ENCODE measurements around the gene ZNF674. TPM values are rescaled to one million over a fixed set of nuclear protein-coding genes. Genes with fewer than 3 reads are reported as not detected.

The ZNF674 gene
- total and polyA plus RNA-seq, 8 donors: 0.61 to 14.0 (median 2.3) TPM

DNA sequence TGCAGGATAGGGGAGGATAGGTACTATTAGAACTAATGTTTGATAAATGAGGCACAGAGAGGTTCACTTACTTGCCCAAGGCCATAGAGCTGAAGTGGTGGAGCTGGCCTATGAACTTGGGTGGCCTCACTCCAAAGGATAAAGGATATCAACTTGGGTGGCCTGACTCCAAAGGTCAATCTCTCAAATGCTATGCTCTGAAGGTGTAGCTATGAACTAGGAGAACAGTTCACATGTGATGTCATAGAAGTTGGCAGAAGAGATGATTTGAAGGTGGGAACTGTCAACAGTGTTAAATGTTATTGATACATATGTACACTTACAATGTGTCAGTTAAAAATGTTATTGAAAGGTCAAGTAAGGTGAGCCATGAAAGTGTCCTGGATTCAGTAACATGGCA lies 22.2 kb upstream of the ZNF674 start:
- Histone ChIP-seq H3K27me3 (no peaks in the 10 kb centered on the region), H3K4me1 (no peaks in the 10 kb centered on the region), H3K27ac (no peak overlapping the region), H3K36me3 (no peaks in the 10 kb centered on the region), H3K9me3 (no peaks in the 10 kb centered on the region), H3K4me3 (no peak overlapping the region)
- DNase-seq: no peak
- no peak for TF ChIP-seq EP300 (IDR thresholded peaks at IDR 0.05)
- TF ChIP-seq POLR2AphosphoS5 (IDR thresholded peaks at IDR 0.05): no peak
- TF ChIP-seq, protein P1, sequence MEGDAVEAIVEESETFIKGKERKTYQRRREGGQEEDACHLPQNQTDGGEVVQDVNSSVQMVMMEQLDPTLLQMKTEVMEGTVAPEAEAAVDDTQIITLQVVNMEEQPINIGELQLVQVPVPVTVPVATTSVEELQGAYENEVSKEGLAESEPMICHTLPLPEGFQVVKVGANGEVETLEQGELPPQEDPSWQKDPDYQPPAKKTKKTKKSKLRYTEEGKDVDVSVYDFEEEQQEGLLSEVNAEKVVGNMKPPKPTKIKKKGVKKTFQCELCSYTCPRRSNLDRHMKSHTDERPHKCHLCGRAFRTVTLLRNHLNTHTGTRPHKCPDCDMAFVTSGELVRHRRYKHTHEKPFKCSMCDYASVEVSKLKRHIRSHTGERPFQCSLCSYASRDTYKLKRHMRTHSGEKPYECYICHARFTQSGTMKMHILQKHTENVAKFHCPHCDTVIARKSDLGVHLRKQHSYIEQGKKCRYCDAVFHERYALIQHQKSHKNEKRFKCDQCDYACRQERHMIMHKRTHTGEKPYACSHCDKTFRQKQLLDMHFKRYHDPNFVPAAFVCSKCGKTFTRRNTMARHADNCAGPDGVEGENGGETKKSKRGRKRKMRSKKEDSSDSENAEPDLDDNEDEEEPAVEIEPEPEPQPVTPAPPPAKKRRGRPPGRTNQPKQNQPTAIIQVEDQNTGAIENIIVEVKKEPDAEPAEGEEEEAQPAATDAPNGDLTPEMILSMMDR (IDR thresholded peaks at IDR 0.05): no peak
- no peak for TF ChIP-seq POLR2A (IDR thresholded peaks at IDR 0.05)
- intact Hi-C loops (cut with DNase I; ENCODE audit: low total_unique reads): loop anchor here (10.0 kb wide), 1 partner anchor 77 kb away; no protein-coding TSS in a partner anchor

DNA sequence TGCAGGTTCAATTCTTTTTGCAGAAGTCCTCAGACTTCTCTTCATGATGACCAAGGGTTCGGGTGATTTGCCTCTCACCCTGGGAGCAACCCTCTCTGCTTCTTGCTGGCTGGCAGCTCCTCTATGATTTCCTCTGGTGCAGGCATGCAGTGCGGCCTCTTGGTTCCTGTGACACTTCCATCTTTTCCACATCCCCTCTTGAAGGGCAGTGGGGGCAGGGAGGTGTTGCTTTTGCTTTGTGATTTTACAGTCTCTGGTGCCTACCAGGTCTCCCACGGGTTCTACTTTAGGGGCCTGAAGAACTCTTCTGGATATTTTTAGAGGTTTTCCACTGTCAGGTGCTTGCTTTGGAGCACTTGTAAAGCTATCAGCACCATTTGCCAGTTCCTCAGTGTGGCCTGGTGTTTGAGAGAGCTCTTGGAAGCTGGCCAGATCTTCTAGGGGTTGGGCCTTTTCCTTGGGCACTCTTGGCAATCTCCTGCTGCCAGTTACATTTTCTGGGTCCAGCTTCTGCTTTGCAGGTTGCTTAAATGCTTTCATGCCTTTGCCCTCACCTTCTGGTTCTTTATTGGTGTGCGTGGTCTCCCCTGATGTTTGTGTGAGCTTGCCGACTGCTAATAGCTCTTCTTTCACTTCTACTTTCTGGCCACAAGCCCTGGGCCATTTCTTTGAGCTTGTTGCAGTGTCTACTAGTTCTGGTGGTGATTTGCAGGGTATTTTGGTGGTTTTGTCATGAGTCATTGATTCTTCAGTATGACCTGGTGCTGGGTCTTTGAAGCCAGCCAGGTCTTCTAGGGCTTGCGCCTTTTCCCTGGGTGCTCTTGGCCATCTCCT lies 16.8 kb upstream of the ZNF674 start:
- DNase-seq: peak; percentile 15 to 41
- Histone ChIP-seq H3K4me3 (no peak overlapping the region), H3K9me3 (no peaks in the 10 kb centered on the region), H3K36me3 (no peaks in the 10 kb centered on the region), H3K27ac (no peak overlapping the region), H3K27me3 (no peaks in the 10 kb centered on the region), H3K4me1 (no peaks in the 10 kb centered on the region)
- whole genome bisulfite sequencing, 5 donors: 47 to 68% (median 66%) methylated on average over 5 to 6 of the region's 6 CpGs
- intact Hi-C loops (cut with DNase I; ENCODE audit: low total_unique reads): loop anchor here (10.0 kb wide), 1 partner anchor 83 kb away; no protein-coding TSS in a partner anchor
- TF ChIP-seq, protein P1 (IDR thresholded peaks at IDR 0.05): no peak
- no peak for TF ChIP-seq EP300 (IDR thresholded peaks at IDR 0.05)
- TF ChIP-seq POLR2AphosphoS5 (IDR thresholded peaks at IDR 0.05): no peak
- TF ChIP-seq POLR2A (IDR thresholded peaks at IDR 0.05): no peak

DNA sequence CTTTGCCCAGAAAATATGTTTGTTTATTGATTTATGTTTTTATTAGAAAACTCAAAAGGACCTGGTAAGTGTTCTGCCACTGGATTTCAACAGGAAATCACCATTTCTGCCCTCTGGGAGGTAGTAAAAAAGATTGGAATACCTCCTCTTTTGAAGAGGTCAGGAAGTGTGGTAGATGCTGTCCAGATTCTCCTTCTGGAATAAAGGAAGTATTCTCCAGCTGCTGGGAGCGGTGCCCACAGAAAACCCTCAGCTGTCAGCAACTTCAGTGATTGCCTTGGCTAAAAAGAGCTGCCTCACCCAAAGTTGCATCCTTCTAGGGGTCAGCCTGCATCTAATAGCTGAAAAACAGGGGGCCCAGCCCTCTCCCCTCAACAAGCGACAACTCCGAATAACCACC lies 13.8 kb upstream of the ZNF674 start:
- no peaks in the 10 kb centered on the region for H3K27me3 ChIP-seq
- WGBS, 5 donors: 76 to 95% (median 87%) methylated on average over 3 of the region's 3 CpGs
- H3K4me1 ChIP-seq: no peaks in the 10 kb centered on the region
- intact Hi-C loops (cut with DNase I; ENCODE audit: low total_unique reads): no loop called here
- no peaks in the 10 kb centered on the region for H3K36me3 ChIP-seq
- no peak for DNase-seq
- no peak overlapping the region for H3K27ac ChIP-seq
- H3K9me3 ChIP-seq: no peaks in the 10 kb centered on the region
- TF ChIP-seq, protein P1 (IDR thresholded peaks at IDR 0.05): no peak
- TF ChIP-seq POLR2AphosphoS5 (IDR thresholded peaks at IDR 0.05) (no peak), POLR2A (IDR thresholded peaks at IDR 0.05) (no peak), EP300 (IDR thresholded peaks at IDR 0.05) (no peak)
- H3K4me3 ChIP-seq: no peak overlapping the region

DNA sequence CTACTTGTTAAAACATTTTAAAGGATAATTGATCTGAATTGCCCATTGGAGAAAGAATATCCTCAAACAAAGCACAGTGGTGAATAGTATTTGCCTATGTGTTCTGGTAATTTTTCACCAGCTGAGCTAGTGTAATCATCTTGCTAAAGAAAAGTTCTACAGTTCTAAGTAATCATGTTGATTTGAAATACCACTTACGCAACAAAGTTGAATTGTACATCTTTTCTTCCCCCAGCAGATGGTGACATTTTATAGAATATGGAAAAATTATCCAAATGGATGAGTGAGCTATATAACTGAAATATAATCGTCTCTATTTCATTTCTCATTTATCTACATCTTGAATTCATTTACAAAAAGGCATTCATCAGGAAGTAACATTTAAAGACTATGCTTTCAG lies 9.7 kb upstream of the ZNF674 start:
- 24 to 42% (median 41%) methylated on average over 2 of the region's 2 CpGs for WGBS, 5 donors
- intact Hi-C loops (cut with DNase I; ENCODE audit: low total_unique reads): no loop called here

More for the DNA sequence above, 9.7 kb upstream of the ZNF674 start:
- Histone ChIP-seq H3K4me3 (no peak overlapping the region), H3K4me1 (no peaks in the 10 kb centered on the region), H3K36me3 (no peaks in the 10 kb centered on the region), H3K27me3 (no peaks in the 10 kb centered on the region), H3K27ac (no peak overlapping the region), H3K9me3 (no peaks in the 10 kb centered on the region)
- TF ChIP-seq, protein P1 (IDR thresholded peaks at IDR 0.05): peak in 1 of 7 experiments; percentile 10
- TF ChIP-seq POLR2A (IDR thresholded peaks at IDR 0.05): no peak
- DNase-seq: peak in 1 of 2 donors; percentile 20

Measured in stomach (tissue), 9 donors.